Measurements from ENCODE around the gene MAN2A2. TPM values are rescaled to one million over a fixed set of nuclear protein-coding genes. Genes with fewer than 3 reads are reported as not detected.

The MAN2A2 gene
- total RNA-seq, 1 experiment from 2014 or later, result 31.0 TPM

DNA sequence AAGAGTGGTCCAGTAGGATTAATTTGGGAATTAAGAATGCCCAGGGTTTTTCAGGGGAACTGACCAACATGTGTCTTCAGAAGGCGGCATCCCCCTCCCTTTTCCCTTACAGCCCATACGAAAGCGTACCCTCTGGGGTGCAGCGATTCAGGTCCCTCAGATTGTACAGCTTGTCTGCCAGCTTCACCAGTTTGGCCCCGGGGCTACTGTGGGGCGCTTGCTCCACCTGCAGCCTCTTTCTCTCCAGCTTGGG lies 28.4 kb downstream of the MAN2A2 start:
- ChIA-PET POLR2A (interaction anchor here (0.5 to 2.3 kb wide), 4 partner anchors 25 to 61 kb away, joined by 3 to 17 read pairs (median 5); partner anchors contain the start of gene MAN2A2), CTCF (interaction anchor here (0.6 to 7.7 kb wide), 65 partner anchors 8 to 1813 kb away, joined by 3 to 264 read pairs (median 7); partner anchors contain the start of genes BLM, FES, FURIN and MAN2A2)
- ATAC-seq, result no peak
- DNase-seq (ENCODE audit: low spot score), result no peak
- H3K27me3 Mint-ChIP-seq (ENCODE audit: low read depth), result peaks cover 12% of the 10 kb centered on the region
- H3K9me3 Mint-ChIP-seq, result no peaks in the 10 kb centered on the region
- H3K27ac Mint-ChIP-seq, result peak overlapping the region; percentile 95
- H3K4me3 Mint-ChIP-seq, result peak overlapping the region; percentile 95
- peaks cover 21% of the 10 kb centered on the region for H3K4me1 Mint-ChIP-seq
- TF ChIP-seq, protein P1, sequence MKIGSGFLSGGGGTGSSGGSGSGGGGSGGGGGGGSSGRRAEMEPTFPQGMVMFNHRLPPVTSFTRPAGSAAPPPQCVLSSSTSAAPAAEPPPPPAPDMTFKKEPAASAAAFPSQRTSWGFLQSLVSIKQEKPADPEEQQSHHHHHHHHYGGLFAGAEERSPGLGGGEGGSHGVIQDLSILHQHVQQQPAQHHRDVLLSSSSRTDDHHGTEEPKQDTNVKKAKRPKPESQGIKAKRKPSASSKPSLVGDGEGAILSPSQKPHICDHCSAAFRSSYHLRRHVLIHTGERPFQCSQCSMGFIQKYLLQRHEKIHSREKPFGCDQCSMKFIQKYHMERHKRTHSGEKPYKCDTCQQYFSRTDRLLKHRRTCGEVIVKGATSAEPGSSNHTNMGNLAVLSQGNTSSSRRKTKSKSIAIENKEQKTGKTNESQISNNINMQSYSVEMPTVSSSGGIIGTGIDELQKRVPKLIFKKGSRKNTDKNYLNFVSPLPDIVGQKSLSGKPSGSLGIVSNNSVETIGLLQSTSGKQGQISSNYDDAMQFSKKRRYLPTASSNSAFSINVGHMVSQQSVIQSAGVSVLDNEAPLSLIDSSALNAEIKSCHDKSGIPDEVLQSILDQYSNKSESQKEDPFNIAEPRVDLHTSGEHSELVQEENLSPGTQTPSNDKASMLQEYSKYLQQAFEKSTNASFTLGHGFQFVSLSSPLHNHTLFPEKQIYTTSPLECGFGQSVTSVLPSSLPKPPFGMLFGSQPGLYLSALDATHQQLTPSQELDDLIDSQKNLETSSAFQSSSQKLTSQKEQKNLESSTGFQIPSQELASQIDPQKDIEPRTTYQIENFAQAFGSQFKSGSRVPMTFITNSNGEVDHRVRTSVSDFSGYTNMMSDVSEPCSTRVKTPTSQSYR (CRISPR knock-in tag; IDR thresholded peaks at IDR 0.05), result no peak
- TF ChIP-seq CREM (CRISPR knock-in tag; IDR thresholded peaks at IDR 0.05), result no peak
- TF ChIP-seq KAT7 (CRISPR knock-in tag; IDR thresholded peaks at IDR 0.05; ENCODE audit: borderline replicate concordance), result no peak
- TF ChIP-seq, protein P2, sequence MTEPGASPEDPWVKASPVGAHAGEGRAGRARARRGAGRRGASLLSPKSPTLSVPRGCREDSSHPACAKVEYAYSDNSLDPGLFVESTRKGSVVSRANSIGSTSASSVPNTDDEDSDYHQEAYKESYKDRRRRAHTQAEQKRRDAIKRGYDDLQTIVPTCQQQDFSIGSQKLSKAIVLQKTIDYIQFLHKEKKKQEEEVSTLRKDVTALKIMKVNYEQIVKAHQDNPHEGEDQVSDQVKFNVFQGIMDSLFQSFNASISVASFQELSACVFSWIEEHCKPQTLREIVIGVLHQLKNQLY (CRISPR knock-in tag; IDR thresholded peaks at IDR 0.05), result no peak
- TF ChIP-seq, protein P3, sequence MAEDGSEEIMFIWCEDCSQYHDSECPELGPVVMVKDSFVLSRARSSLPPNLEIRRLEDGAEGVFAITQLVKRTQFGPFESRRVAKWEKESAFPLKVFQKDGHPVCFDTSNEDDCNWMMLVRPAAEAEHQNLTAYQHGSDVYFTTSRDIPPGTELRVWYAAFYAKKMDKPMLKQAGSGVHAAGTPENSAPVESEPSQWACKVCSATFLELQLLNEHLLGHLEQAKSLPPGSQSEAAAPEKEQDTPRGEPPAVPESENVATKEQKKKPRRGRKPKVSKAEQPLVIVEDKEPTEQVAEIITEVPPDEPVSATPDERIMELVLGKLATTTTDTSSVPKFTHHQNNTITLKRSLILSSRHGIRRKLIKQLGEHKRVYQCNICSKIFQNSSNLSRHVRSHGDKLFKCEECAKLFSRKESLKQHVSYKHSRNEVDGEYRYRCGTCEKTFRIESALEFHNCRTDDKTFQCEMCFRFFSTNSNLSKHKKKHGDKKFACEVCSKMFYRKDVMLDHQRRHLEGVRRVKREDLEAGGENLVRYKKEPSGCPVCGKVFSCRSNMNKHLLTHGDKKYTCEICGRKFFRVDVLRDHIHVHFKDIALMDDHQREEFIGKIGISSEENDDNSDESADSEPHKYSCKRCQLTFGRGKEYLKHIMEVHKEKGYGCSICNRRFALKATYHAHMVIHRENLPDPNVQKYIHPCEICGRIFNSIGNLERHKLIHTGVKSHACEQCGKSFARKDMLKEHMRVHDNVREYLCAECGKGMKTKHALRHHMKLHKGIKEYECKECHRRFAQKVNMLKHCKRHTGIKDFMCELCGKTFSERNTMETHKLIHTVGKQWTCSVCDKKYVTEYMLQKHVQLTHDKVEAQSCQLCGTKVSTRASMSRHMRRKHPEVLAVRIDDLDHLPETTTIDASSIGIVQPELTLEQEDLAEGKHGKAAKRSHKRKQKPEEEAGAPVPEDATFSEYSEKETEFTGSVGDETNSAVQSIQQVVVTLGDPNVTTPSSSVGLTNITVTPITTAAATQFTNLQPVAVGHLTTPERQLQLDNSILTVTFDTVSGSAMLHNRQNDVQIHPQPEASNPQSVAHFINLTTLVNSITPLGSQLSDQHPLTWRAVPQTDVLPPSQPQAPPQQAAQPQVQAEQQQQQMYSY (CRISPR knock-in tag; IDR thresholded peaks at IDR 0.05), result no peak
- TF ChIP-seq ATF1 (CRISPR knock-in tag; IDR thresholded peaks at IDR 0.05), result no peak
- TF ChIP-seq, protein P4, sequence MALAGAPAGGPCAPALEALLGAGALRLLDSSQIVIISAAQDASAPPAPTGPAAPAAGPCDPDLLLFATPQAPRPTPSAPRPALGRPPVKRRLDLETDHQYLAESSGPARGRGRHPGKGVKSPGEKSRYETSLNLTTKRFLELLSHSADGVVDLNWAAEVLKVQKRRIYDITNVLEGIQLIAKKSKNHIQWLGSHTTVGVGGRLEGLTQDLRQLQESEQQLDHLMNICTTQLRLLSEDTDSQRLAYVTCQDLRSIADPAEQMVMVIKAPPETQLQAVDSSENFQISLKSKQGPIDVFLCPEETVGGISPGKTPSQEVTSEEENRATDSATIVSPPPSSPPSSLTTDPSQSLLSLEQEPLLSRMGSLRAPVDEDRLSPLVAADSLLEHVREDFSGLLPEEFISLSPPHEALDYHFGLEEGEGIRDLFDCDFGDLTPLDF (CRISPR knock-in tag; IDR thresholded peaks at IDR 0.05), result no peak
- no peak for TF ChIP-seq ZNF396 (CRISPR knock-in tag; IDR thresholded peaks at IDR 0.05; ENCODE audit: borderline replicate concordance)
- TF ChIP-seq SOX15 (CRISPR knock-in tag; IDR thresholded peaks at IDR 0.05), result no peak
- TF ChIP-seq TP53 (CRISPR knock-in tag; IDR thresholded peaks at IDR 0.05), result no peak
- TF ChIP-seq ZNF416 (CRISPR knock-in tag; IDR thresholded peaks at IDR 0.05), result no peak
- TF ChIP-seq ZBTB21 (CRISPR knock-in tag; IDR thresholded peaks at IDR 0.05; ENCODE audit: borderline replicate concordance), result no peak
- no peak for TF ChIP-seq FOXP1 (CRISPR knock-in tag; IDR thresholded peaks at IDR 0.05; ENCODE audit: borderline replicate concordance)
- TF ChIP-seq, protein P5, sequence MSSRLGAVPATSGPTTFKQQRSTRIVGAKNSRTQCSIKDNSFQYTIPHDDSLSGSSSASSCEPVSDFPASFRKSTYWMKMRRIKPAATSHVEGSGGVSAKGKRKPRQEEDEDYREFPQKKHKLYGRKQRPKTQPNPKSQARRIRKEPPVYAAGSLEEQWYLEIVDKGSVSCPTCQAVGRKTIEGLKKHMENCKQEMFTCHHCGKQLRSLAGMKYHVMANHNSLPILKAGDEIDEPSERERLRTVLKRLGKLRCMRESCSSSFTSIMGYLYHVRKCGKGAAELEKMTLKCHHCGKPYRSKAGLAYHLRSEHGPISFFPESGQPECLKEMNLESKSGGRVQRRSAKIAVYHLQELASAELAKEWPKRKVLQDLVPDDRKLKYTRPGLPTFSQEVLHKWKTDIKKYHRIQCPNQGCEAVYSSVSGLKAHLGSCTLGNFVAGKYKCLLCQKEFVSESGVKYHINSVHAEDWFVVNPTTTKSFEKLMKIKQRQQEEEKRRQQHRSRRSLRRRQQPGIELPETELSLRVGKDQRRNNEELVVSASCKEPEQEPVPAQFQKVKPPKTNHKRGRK (CRISPR knock-in tag; IDR thresholded peaks at IDR 0.05; ENCODE audit: borderline replicate concordance), result no peak
- no peak for TF ChIP-seq TCF7 (CRISPR knock-in tag; IDR thresholded peaks at IDR 0.05; ENCODE audit: low read depth)
- TF ChIP-seq ZNF121 (CRISPR knock-in tag; IDR thresholded peaks at IDR 0.05), result no peak
- TF ChIP-seq FOXJ3 (CRISPR knock-in tag; IDR thresholded peaks at IDR 0.05; ENCODE audit: borderline replicate concordance), result no peak
- no peak for TF ChIP-seq FOXK1 (CRISPR knock-in tag; IDR thresholded peaks at IDR 0.05)
- TF ChIP-seq, protein P6, sequence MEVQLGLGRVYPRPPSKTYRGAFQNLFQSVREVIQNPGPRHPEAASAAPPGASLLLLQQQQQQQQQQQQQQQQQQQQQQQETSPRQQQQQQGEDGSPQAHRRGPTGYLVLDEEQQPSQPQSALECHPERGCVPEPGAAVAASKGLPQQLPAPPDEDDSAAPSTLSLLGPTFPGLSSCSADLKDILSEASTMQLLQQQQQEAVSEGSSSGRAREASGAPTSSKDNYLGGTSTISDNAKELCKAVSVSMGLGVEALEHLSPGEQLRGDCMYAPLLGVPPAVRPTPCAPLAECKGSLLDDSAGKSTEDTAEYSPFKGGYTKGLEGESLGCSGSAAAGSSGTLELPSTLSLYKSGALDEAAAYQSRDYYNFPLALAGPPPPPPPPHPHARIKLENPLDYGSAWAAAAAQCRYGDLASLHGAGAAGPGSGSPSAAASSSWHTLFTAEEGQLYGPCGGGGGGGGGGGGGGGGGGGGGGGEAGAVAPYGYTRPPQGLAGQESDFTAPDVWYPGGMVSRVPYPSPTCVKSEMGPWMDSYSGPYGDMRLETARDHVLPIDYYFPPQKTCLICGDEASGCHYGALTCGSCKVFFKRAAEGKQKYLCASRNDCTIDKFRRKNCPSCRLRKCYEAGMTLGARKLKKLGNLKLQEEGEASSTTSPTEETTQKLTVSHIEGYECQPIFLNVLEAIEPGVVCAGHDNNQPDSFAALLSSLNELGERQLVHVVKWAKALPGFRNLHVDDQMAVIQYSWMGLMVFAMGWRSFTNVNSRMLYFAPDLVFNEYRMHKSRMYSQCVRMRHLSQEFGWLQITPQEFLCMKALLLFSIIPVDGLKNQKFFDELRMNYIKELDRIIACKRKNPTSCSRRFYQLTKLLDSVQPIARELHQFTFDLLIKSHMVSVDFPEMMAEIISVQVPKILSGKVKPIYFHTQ (CRISPR knock-in tag; IDR thresholded peaks at IDR 0.05), result no peak
- H3K36me3 Mint-ChIP-seq, result peaks cover 4% of the 10 kb centered on the region; the same call in 1 of the 2 replicates

Measured in WTC11 (cell line).